Measurements from ENCODE around the gene HS3ST3B1.
A peak's percentile ranks its signal among the peaks of the same experiment; 100 is the strongest.

The HS3ST3B1 gene

DNA sequence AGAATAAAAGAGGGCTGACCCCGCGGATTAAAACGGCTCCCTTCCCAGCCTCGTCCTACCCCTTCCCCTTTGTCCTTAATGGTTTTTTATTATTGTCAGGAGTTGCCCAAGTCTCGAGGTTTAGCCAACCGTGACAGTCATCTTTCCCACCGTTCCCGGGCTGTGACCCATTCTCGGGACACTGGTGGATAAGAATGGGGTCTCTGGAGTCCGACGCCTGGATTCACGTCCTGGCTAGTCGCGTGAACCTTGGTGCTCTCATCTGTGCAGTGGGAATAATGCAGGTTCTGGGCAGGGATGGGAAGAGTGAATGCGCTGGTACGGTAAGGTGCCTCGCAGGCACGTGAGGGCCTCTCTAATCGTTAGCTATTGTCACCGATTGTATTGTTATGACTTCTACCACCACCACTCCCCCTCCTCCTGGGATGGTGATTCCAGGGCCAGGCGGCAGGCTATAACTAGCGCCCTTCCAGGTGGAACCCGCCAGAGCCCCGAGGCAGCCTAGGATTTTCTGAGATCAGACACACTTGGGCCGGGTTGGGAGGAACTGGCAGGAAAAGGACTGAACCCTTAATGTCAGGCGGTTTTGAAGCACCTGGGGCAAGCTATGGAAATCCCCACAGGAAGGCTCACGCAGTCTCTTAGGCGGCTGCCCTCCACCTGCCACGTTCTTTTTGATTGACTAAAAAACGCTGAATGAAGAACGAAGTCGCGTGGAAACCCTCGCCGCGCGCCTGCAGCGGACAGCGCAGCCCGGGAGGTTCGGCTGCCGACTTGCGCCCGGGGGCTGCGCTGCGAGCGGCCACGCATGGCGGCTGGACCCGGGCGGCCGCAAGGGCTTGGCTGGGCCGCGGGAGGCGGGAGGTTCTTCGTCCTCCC is 2.7 kb downstream of the HS3ST3B1 start:
- DNase-seq: no peak

DNA sequence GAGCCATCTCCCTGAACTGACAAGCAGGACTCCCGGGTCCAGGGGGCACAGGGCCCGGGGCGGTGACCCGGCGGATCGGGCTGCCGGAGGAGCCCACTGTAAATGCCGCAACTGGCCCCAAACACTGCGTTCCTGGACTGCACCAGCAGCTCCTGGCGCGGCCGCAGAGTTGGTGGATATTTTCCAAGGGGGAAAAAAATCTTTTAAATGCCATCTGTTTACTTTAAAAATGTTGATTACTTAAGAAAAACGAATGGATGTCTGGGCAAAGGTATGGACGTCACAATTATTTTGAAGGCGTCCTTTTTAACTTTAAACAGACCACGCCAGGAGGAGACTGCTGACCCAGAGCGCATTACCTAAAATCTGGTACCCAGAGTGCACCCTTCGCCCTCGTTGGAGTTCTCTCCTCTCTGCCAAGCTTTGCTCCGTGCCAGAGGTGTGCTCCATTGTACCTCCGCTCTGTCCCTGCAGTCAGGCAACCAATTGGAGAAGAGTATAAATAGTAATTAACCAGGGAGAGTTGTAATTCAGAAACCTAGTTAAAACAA is 3.4 kb downstream of the HS3ST3B1 start:
- DNase-seq: no peak

DNA sequence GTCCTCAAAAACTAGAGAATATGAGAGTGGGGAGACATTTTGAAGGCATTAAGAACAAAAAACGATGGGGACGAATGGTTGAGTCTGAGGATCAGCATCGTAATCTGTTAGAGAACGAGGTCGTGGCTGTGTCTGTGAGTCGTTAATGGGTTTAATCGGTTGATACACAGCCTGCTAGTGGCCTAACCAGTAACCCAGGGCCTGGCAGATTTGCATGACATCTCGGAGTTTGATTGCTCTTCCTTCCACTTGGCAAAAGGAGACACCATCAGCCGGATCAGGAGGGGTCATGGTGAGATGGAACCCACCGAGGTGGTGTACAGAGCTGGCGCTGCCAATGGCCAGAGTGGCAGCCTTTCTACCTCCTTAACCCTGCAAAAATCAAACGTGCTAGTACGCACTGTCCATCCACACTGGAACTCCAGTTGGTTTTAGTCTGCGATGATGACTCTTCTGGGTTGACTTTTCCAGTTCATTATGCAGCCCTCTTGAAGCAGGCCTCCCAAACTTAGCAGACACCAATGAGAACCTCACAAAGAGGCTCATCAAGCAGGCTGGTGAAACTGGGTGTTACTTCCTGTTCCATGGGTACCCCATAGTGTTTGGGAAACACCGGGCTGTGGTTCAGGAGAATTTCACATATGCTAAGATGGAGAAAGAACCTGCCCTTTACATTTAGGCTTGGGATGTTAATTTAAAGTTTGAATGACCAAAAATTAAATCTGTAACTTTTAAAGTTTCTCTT is 4.1 kb downstream of the HS3ST3B1 start:
- DNase-seq: no peak

DNA sequence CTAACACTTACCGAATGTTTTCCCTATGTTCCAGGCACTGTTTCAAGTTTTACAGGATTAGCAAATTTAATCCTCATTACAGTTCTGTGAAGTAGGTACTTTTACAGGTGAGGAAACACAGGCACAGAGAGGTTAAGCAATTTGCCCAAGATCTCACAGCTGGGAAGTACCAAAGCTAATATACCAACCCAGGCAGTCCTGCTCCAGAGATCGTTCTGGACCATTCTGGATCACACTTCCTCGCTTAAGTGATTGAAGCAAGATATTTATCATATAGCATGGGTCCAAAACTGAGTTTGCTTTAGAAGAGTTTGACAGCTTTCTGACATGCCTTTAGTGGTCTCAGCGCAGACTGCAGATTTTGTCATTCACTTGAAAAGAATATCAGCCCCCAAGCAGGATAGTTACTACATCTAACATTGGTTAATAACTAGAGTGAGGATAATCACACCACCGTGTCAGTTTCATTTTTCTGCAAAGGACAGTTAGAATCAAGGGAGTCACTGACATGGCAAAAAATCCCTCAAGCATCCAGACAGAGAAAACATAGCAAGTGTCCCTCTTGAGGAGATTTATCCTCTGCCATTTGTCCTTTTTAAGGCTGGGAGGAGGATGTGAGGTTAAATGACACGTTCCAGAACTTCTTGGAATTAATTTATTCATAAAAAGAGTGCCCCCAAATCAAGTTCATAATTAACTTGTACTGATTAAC is 5.1 kb downstream of the HS3ST3B1 start:
- DNase-seq: no peak

DNA sequence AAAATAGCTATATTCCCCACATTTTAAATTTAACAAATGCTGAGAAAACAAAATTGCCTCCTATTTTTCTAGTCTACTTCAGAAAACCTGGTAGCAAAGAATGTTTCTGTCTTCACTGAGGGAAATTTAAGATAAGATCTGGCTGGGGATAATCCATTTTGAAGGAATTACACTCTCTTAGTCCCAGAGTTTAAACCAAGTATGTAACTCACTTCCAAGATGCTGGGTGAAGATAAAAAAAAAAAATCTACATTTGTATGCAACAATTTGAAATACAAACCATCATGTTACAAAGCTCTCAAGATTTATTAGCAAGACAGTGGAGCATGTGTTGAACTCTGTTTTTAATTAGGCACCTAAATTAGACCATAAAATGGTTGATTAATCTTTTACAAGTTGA is 5.7 kb downstream of the HS3ST3B1 start:
- no peak for DNase-seq

DNA sequence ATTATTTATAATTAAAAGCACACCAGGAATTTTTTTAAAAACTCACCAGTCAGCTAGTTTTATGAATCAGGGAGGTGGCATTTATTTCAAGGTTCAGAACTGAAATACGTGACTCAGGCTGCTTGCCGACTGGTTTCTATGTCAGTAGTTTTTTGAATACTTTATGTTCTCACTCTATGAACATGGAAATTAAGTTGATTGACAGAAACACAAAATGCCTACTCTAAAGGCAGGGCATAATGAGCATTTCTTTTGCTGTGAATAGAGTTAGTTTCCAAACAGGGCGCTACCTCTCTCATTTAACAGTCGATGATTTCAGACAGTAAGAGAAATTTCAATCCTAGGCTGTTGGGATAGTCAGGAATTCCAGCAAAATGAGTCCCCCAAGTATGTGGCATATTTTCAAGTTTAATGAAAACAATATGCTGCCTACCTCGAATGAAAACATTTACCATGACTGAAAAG is 6.7 kb downstream of the HS3ST3B1 start:
- no peak for DNase-seq

DNA sequence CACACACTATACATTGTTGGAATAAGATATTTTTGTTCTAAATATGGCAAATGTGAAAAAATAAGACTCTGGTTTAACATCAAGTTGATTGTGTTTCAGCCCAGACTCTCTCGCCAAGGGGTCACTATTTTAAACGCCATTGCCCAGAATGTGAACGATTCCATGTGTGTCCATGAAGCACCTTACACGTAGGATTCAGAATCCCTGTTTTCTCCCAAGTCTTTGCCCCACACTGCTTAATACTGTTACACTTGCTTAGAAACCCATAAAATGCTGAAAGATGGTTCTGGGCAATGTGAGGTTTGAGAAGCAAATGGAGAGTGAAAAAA is 7.7 kb downstream of the HS3ST3B1 start:
- DNase-seq: no peak

DNA sequence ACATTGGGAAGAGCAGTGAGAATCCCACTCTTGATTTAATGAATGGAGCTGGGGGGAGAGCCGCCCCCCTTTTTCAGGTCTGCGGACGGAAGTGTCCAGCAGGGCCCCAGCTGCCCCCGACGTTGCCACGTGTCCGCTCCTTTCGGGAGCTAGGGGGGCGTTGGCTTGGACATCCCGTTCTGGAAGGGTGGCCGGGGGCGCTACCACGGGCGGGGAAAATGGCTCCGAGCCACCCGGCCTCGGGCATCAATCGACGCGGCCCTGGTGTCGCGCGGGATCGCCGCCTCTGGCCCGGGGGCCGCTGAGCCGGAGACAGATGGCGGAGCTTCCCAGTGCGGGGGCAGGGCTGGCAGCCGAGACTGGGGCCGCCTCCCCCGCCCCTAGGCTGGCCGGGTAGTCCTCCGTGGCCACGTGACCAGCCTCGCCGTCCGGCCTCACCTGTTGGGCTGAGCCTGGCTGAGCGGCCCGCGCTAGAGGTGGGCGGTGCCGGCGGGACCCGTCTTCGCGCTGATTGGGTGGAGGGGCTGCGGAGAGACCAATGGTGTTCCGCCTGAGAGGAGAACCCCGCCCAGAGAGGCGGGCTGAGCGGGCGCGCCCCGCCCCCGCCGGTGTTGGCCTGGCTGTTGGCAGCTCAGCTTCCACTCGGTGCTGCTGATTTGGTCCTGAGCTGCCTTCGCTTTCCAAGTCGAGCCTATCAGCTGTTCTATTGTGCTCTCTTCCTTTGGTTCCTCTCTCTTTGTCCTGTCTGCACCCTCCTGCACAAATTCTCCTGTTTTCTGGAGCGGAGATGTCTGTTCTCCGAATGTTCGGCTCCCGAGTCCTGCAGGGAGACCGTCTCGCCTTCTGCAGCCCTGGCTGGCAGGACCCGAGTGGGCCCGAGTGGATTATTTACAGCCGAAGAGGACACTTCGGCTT is 8.3 kb downstream of the HS3ST3B1 start:
- DNase-seq: peak; percentile 88

DNA sequence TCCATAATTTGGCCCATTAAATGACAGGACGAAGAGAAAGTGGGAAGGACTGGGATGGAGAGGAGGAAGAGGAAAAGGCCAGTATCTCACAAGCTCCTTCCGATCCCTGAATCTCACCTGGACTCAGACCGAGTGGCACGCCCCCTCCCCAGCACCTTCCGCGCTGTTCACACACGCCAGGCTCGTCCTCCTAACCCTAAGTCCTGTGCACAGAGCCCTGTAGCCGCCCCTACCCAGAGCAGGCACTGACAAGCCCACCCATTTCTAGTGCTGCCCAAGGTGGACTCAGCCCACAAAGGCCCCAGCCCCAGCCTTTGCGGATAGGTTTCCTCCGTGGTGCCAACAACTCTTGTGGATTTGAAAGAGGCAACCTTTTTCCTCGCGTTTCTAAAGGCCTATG is 9.2 kb downstream of the HS3ST3B1 start:
- no peak for DNase-seq

DNA sequence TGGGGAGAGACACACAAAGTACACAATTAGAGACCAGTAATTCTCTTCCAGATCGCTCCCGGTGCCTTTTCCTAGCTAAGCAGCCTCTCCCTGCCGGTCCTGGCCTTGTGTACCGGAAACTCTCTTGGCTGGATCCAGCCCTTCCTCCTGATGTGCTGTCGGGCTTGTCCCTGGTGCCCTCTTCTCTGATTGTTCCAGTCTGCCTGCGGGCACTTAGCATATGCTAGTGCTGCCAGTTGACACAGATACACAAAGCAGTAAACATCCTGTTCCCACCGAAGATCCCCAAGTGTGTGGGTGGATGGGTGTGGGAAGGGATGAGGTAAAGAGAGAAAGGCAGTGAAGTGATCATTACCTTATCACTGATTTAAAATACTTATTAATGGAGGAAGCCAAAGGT is 9.7 kb downstream of the HS3ST3B1 start:
- no peak for DNase-seq

DNA sequence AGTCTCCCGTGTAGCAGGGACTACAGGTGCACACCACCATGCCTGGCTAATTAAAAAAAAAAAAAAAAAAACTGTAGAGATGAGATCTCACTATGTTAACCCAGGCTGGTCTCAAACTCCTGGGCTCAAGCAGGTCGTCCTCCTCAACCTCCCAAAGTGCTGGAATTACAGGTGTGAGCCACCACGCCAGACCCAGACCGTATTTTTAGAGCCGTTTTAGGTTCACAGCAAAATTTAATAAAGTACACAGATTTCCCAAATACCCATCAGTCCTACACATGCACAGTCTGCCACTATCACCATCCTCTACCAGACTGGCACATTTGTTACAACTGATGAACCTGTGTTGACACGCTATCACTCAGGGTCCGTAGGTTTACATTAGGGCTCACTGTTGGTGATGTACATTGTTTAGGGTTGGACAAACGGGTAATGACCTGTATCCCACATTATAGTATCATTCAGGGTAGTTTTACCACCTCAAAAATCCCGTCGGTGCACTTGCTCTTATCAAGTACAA is 10.4 kb downstream of the HS3ST3B1 start:
- no peak for DNase-seq

DNA sequence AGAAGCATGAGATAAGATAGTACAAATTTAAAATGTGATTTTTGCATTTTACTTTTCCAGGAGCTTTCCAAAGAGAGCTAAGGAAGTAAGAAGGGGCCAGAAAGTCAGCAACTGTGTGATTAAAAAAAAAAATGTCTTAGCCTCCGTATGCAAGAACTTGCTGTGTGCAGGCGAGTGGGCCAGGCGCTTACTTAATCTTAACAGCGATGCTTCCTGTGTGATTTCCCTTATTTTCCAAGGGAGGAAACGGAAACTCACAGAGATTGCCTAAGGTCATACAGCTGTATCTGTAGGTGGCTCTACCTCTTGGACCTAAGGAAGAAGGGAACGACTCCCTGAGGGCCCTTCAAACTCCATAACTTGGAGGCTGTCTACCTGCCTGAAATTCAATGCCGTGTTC is 11.1 kb downstream of the HS3ST3B1 start:
- no peak for DNase-seq

DNA sequence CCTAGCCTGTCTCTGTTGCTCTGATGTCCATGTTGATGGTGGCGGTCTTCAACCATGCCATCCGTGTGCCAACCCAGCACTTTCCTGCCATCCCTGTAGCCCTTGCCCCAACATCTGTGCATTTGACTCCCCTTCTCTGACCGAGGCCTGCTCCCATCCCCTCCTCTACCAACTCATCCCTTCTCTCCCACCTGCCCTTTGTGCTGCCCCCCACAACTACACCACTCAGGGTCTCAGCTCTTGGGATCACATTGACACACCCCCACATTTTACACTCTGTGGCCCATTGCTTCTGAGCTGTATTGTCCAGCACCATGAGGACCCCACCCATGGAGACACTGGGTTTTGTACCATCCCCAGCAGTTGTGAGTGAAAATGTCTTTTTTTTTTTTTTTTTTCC is 11.6 kb downstream of the HS3ST3B1 start:
- DNase-seq: no peak

DNA sequence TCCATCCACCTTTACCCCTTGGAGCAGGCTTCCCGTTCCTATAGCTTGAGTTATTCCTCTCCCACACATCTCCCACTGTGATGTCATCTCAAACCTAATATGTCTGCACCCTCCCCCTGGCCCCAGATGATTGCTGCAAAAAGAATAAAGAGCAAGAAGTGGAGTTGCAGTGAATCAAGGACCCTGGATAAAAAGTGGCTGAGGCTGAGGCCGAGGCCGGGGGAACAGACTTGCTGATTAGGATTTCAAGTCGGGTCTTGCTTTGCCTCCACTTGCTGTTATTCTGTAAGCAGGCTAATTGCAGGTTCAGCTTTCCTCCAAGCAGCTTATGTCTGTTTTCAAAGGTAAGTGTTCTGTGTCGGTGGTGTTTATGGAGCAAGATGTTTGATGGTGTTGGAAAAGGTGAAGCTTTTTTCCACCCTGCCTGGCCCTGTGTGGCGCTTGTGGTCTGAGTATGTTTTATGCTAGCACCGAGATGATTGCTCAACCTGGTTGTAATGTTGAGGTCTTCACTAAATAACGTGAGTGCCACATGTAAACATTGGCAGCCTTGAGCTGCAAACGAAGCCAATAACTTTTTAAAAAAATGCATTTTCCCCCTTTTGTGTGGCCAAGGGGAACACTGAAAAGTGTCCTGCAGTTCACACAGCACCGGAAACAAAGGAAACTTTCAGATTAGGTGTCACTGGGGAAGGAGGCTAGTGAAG is 15.4 kb downstream of the HS3ST3B1 start:
- no peak for DNase-seq

DNA sequence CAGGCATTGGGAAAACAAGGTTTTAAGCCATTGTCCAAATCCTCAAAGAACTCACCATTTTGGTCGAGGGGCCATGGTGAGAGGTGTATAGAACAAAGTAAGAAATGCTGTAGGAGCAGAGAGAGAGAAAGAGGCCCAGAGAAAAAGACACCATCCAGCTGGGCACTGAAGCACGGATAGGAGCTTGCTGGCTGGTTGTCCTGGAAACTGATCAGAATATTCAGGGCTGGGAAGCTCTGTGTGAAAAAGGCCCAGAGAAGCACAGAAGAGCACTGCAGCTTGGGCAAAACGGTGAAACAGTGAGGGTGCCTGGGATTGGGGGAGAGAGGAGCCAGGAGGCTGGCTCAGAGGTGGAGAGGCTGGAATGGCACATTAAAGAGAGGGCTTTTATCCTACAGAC is 16.5 kb downstream of the HS3ST3B1 start:
- DNase-seq: no peak

DNA sequence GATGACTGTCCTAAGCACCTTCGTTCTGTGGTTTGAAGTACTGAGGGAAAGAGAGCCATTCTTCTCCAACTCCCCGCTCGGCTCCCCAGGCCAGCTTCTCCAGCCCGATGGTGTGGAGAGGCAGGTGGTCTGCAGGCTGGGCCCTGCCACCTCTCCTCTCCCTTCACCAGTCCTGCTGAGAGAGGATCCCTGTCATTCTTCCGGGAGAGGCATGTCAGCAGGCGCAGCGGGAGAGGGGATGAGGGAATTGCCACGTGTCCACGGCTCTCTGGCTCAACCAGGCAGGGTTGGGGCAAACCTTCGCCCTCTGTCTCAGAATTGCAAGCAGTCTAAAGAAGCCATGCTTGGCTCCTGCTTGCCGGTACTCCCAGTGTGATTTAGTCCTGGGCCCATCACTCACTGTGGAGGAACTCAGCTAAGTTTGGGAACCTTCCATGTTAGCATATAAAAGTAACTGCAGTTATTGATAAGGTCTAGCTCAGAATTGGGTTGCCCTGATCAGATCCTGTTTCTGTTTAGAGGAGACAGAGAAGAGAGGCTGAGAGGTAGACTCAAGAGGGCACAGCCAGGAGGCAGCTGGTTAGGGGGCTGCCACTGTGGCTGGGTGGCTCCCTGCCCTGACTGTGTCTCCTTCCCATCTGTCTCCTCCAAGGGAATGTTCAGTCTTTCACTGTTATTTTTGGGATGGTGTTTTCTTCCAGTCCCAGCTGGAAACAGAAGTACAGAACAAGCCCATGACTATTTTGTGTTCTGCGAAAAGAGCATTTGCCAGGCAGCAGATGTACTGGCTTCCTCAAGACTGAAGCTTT is 17.4 kb downstream of the HS3ST3B1 start:
- DNase-seq: no peak

DNA sequence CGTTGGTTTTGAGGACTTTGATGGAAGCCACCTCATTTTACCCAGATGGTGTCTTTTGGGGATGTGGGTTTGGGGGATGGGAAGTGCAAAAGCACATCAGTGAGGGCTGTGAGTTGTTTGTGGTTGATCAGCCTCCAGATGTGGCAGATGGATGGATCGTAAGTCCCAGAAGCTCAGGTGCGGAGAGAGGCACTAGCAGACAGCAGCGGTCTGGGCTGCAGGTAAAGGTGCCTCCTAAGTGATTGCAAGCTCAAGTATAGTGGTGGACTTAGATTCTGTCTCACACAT is 18.0 kb downstream of the HS3ST3B1 start:
- DNase-seq: no peak

DNA sequence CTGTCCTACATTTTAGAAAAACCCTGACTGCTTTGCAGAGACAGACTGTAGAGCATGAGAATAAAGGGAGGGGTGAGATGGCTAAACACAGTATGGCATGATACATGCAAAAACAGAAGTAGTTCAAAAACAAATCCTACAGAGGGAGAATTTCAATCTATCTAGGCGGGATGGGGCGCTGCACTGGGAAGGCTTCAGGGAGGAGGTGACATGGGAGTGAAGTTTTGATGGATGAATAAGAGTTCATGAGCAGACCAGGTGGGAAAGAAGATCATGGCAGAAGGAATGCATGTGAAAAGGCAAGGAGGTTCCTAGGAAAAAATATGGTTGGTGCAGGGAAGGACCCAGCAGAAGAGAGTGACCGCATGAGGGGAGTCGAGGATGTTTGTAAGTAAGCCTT is 19.2 kb downstream of the HS3ST3B1 start:
- no peak for DNase-seq

DNA sequence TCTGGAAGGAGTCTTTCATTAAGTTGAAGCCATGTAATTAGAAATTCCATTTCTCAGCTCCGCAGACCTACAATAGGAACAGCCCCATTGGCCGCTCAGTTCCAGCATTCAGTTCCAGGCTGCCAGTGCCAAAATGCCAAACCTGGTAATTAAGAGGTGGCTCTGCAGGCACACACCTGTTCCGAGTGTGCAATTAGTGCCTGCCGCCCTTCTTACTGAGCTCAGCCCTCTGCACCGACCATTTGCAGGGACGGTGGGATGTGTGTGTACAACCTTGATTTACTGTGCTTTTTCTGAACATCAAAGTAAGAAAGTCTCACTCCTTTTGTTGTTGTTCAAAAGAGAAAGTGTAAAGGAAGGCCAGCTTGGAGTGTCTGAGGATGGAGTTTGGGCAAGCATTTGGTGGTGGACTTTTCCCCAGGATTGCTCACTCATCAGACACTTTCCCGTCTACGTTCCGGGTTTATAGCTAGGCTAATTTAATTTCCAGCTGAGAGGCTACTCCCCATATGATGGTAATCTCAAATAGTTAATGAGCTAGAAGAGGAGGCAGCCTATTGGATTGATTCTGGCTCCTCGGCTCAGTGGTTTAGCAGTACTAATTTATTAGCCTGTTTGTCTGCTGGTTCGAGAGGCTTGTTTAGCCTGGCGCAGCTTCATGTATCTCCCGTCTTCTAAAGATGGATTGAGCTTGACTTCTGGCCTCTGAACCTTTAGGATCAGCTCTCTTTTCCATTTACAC is 20.0 kb downstream of the HS3ST3B1 start:
- no peak for DNase-seq

DNA sequence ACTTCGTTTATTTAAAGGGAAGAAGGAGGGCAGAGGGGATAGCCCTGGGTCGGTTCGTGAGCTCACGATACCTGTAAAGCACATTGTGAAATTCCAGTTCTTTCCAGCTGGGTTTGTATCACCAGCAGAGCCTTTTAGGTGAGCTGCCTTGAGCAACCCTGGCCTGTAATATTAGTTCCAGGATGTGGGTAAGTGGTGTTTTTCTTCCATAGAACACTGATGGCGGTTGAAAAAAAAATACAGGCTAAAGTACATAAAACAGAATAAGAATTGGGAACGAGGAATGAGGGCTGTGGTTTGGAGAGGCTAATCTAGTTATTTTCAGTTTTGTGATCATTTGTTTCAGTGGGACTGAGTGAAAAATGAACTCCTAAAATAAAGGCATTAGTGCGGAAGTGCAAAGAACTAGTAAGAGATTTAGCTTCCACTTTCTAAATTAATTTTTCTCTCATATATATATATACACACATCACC is 20.6 kb downstream of the HS3ST3B1 start:
- DNase-seq: no peak
